Measurements from ENCODE around the gene C15orf40. TPM values are rescaled to one million over a fixed set of nuclear protein-coding genes. Genes with fewer than 3 reads are reported as not detected.

Gene C15orf40
- total RNA-seq, 4 donors from 2014 or later: 18.7 to 37.2 (median 22.9) TPM

GRCh38 chr15:82971218-82971984 is 40.0 kb downstream of the C15orf40 start:
- no peaks in the 10 kb centered on the region for H3K27me3 ChIP-seq
- WGBS: 78% methylated on average over 2 of the region's 2 CpGs
- H3K4me1 ChIP-seq: no peaks in the 10 kb centered on the region
- TF ChIP-seq CTCF (IDR thresholded peaks at IDR 0.05) (no peak), EP300 (IDR thresholded peaks at IDR 0.05) (no peak), POLR2A (IDR thresholded peaks at IDR 0.05) (no peak), POLR2AphosphoS5 (IDR thresholded peaks at IDR 0.05) (no peak)
- H3K36me3 ChIP-seq: no peaks in the 10 kb centered on the region
- H3K9me3 ChIP-seq: no peaks in the 10 kb centered on the region
- H3K4me3 ChIP-seq: no peak overlapping the region
- no peak overlapping the region for H3K27ac ChIP-seq
- no peak for DNase-seq (ENCODE audit: low spot score in 2 of 2)

GRCh38 chr15:82970696-82971095 is 40.7 kb downstream of the C15orf40 start:
- Histone ChIP-seq H3K36me3 (no peaks in the 10 kb centered on the region), H3K27ac (no peak overlapping the region), H3K4me1 (no peaks in the 10 kb centered on the region)

GRCh38 chr15:82970078-82970686 is 41.3 kb downstream of the C15orf40 start:
- no peak overlapping the region for H3K27ac ChIP-seq
- no peaks in the 10 kb centered on the region for H3K9me3 ChIP-seq
- WGBS: 66% methylated on average over 3 of the region's 3 CpGs
- no peaks in the 10 kb centered on the region for H3K4me1 ChIP-seq
- no peak for DNase-seq (ENCODE audit: low spot score in 2 of 2)
- no peaks in the 10 kb centered on the region for H3K27me3 ChIP-seq
- TF ChIP-seq EP300 (IDR thresholded peaks at IDR 0.05) (no peak), POLR2A (IDR thresholded peaks at IDR 0.05) (no peak), POLR2AphosphoS5 (IDR thresholded peaks at IDR 0.05) (no peak), CTCF (IDR thresholded peaks at IDR 0.05) (no peak)
- no peak overlapping the region for H3K4me3 ChIP-seq
- H3K36me3 ChIP-seq: no peaks in the 10 kb centered on the region

More at GRCh38 chr15:82970696-82971095, 40.7 kb downstream of the C15orf40 start:
- TF ChIP-seq POLR2AphosphoS5 (IDR thresholded peaks at IDR 0.05) (no peak), CTCF (IDR thresholded peaks at IDR 0.05) (no peak), EP300 (IDR thresholded peaks at IDR 0.05) (no peak), POLR2A (IDR thresholded peaks at IDR 0.05) (no peak)
- H3K27me3 ChIP-seq: no peaks in the 10 kb centered on the region
- H3K9me3 ChIP-seq: no peaks in the 10 kb centered on the region
- no peak overlapping the region for H3K4me3 ChIP-seq
- DNase-seq (ENCODE audit: low spot score in 2 of 2): no peak
- 67% methylated on average over 1 of the region's 1 CpG for WGBS

- H3K36me3 ChIP-seq: no peaks in the 10 kb centered on the region
- no peaks in the 10 kb centered on the region for H3K27me3 ChIP-seq
- no peak for TF ChIP-seq CTCF (IDR thresholded peaks at IDR 0.05)
- WGBS: 81% methylated on average over 7 of the region's 7 CpGs
- no peak overlapping the region for H3K4me3 ChIP-seq
- H3K27ac ChIP-seq: no peak overlapping the region
- no peak for DNase-seq (ENCODE audit: low spot score in 2 of 2)
- H3K9me3 ChIP-seq: no peaks in the 10 kb centered on the region
- H3K4me1 ChIP-seq: no peaks in the 10 kb centered on the region
Observed at GRCh38 chr15:82969353-82969752, 42.1 kb downstream of the C15orf40 start.

GRCh38 chr15:82968066-82968465 is 43.4 kb downstream of the C15orf40 start:
- H3K4me1 ChIP-seq: no peaks in the 10 kb centered on the region
- TF ChIP-seq EP300 (IDR thresholded peaks at IDR 0.05) (no peak), CTCF (IDR thresholded peaks at IDR 0.05) (no peak), POLR2A (IDR thresholded peaks at IDR 0.05) (no peak), POLR2AphosphoS5 (IDR thresholded peaks at IDR 0.05) (no peak)
- no peaks in the 10 kb centered on the region for H3K9me3 ChIP-seq
- WGBS: 83% methylated on average over 4 of the region's 4 CpGs
- H3K27ac ChIP-seq: no peak overlapping the region
- DNase-seq (ENCODE audit: low spot score in 2 of 2): no peak
- H3K4me3 ChIP-seq: no peak overlapping the region
- no peaks in the 10 kb centered on the region for H3K27me3 ChIP-seq
- H3K36me3 ChIP-seq: no peaks in the 10 kb centered on the region
